Kidney capillary endothelial cell (primary cell): Measurements from ENCODE around the gene QKI.
A peak's percentile ranks its signal among the peaks of the same experiment; 100 is the strongest.

Experiments
- DNase-seq: peaks from one replicate; pipeline ENCODE4 v3.0.0-alpha.2; 2018; ENCODE audit warnings: low spot score

The QKI gene

GRCh38 chr6:163392533-163392932 lies 22.0 kb upstream of the QKI start:
- DNase-seq: no peak

- no peak for DNase-seq
These were observed 20.6 kb upstream of the QKI start for GRCh38 chr6:163393923-163394322.

GRCh38 chr6:163394659-163395058 lies 19.9 kb upstream of the QKI start:
- no peak for DNase-seq

GRCh38 chr6:163395122-163395830 lies 19.2 kb upstream of the QKI start:
- DNase-seq: no peak

- no peak for DNase-seq
These were observed 18.7 kb upstream of the QKI start for GRCh38 chr6:163395831-163396185.

- DNase-seq: no peak
These were observed 17.2 kb upstream of the QKI start for GRCh38 chr6:163397326-163397725.

- DNase-seq: no peak
These were observed 16.4 kb upstream of the QKI start for GRCh38 chr6:163398115-163398514.

GRCh38 chr6:163398815-163399214 lies 15.7 kb upstream of the QKI start:
- DNase-seq: no peak

GRCh38 chr6:163400509-163400908 lies 14.0 kb upstream of the QKI start:
- no peak for DNase-seq

- no peak for DNase-seq
These were observed 13.3 kb upstream of the QKI start for GRCh38 chr6:163401039-163401885.

GRCh38 chr6:163402616-163403015 lies 11.9 kb upstream of the QKI start:
- DNase-seq: no peak

- peak; percentile 73 for DNase-seq
These were observed 9.7 kb upstream of the QKI start for GRCh38 chr6:163404825-163405265.

GRCh38 chr6:163405412-163406309 lies 8.9 kb upstream of the QKI start:
- no peak for DNase-seq

- no peak for DNase-seq
These were observed 8.2 kb upstream of the QKI start for GRCh38 chr6:163406366-163406765.

- DNase-seq: no peak
These were observed 7.7 kb upstream of the QKI start for GRCh38 chr6:163406830-163407229.

GRCh38 chr6:163408352-163408991 lies 6.0 kb upstream of the QKI start:
- DNase-seq: no peak

GRCh38 chr6:163409712-163410111 lies 4.8 kb upstream of the QKI start:
- no peak for DNase-seq

- no peak for DNase-seq
These were observed 2.2 kb upstream of the QKI start for GRCh38 chr6:163412341-163412740.

- DNase-seq: no peak
These were observed 1.6 kb upstream of the QKI start for GRCh38 chr6:163412801-163413344.

- DNase-seq: peak; percentile 83
These were observed 987 bp upstream of the QKI start for GRCh38 chr6:163413345-163414116.
